ENCODE measurements around the gene EHBP1L1.

The EHBP1L1 gene

GRCh38 chr11:65607614-65608426, 32.0 kb downstream of the EHBP1L1 start:
- ChIA-PET CTCF (interaction anchor here (0.6 to 3.7 kb wide), 2 partner anchors 14 to 799 kb away, joined by 3 to 16 read pairs; no protein-coding TSS in a partner anchor), POLR2A (ENCODE audit: low non-redundant PET) (interaction anchor here (0.6 kb wide), 1 partner anchor 638 kb away, joined by 3 read pairs; no protein-coding TSS in a partner anchor)
- H3K27ac ChIP-seq, result peak overlapping the region; percentile 93
- TF ChIP-seq CTCF (conservative IDR thresholded peaks at IDR 0.05; ENCODE audit: low read depth), result no peak
- DNase-seq (ENCODE audit: low spot score), result no peak

- no peak for TF ChIP-seq CTCF (conservative IDR thresholded peaks at IDR 0.05; ENCODE audit: low read depth)
- DNase-seq (ENCODE audit: low spot score), result no peak
- POLR2A ChIA-PET (ENCODE audit: low non-redundant PET), result no interaction called here
- peak overlapping the region; percentile 93 for H3K27ac ChIP-seq
- CTCF ChIA-PET, result interaction anchor here (0.6 to 3.7 kb wide), 3 partner anchors 11 to 38 kb away, joined by 3 to 16 read pairs (median 3); no protein-coding TSS in a partner anchor
Observed at GRCh38 chr11:65609229-65609628, 33.4 kb downstream of the EHBP1L1 start.

- DNase-seq (ENCODE audit: low spot score), result no peak
- no peak for TF ChIP-seq CTCF (conservative IDR thresholded peaks at IDR 0.05; ENCODE audit: low read depth)
- ChIA-PET POLR2A (ENCODE audit: low non-redundant PET) (no interaction called here), CTCF (interaction anchor here (0.5 to 3.7 kb wide), 3 partner anchors 16 to 670 kb away, joined by 3 to 16 read pairs (median 5); no protein-coding TSS in a partner anchor)
- H3K27ac ChIP-seq, result peak overlapping the region; percentile 93
Observed at GRCh38 chr11:65609665-65610064, 33.8 kb downstream of the EHBP1L1 start.

GRCh38 chr11:65610404-65610803, 34.6 kb downstream of the EHBP1L1 start:
- ChIA-PET POLR2A (ENCODE audit: low non-redundant PET) (no interaction called here), CTCF (interaction anchor here (0.6 to 1.0 kb wide), 4 partner anchors 17 to 39 kb away, joined by 3 to 4 read pairs (median 4); no protein-coding TSS in a partner anchor)
- peak overlapping the region; percentile 93 for H3K27ac ChIP-seq
- no peak for DNase-seq (ENCODE audit: low spot score)
- TF ChIP-seq CTCF (conservative IDR thresholded peaks at IDR 0.05; ENCODE audit: low read depth), result no peak

GRCh38 chr11:65611028-65611757, 35.3 kb downstream of the EHBP1L1 start:
- ChIA-PET POLR2A (ENCODE audit: low non-redundant PET) (no interaction called here), CTCF (interaction anchor here (0.6 to 0.7 kb wide), 3 partner anchors 18 to 35 kb away, joined by 3 to 4 read pairs (median 4); no protein-coding TSS in a partner anchor)
- peak overlapping the region; percentile 93 for H3K27ac ChIP-seq
- TF ChIP-seq CTCF (conservative IDR thresholded peaks at IDR 0.05; ENCODE audit: low read depth), result no peak
- no peak for DNase-seq (ENCODE audit: low spot score)
